T-helper 2 cell (primary cell): Measurements from ENCODE around the gene TTC38.
"Not testable (repeated sequence)": the region's sequence is repeated elsewhere in the genome, so short reads cannot be mapped to it uniquely, and the experiment has no call there.

Experiments
- DNase-seq, 5 experiments: peaks; one replicate each; pipeline versions ENCODE4 v3.0.0 to v3.0.0-alpha.2; 2012 to 2022

The TTC38 gene

GRCh38 chr22:46296257-46297150, 28.7 kb downstream of the TTC38 start, which contains the start of gene GTSE1:
GTSE1 (plus strand) TSS chr22:46296870; CDS start chr22:46297401, 531 bp downstream.
- peak; percentile 94 to 99 (median 96) for DNase-seq

GRCh38 chr22:46297151-46297812, 29.5 kb downstream of the TTC38 start:
- peak in 1 of 5 experiments; percentile 31 for DNase-seq

- no peak for DNase-seq
These were observed 31.3 kb downstream of the TTC38 start for GRCh38 chr22:46299101-46299500.

GRCh38 chr22:46300491-46300890, 32.7 kb downstream of the TTC38 start:
- no peak for DNase-seq

- no peak for DNase-seq
These were observed 35.6 kb downstream of the TTC38 start for GRCh38 chr22:46303347-46303965.

- no peak for DNase-seq
These were observed 40.6 kb downstream of the TTC38 start for GRCh38 chr22:46308283-46308988.

GRCh38 chr22:46309526-46310085, 41.8 kb downstream of the TTC38 start:
- no peak for DNase-seq

- no peak for DNase-seq
These were observed 44.2 kb downstream of the TTC38 start for GRCh38 chr22:46312056-46312455.

GRCh38 chr22:46312848-46313247, 45.0 kb downstream of the TTC38 start:
- not testable (repeated sequence) for DNase-seq

GRCh38 chr22:46315976-46316375, 48.2 kb downstream of the TTC38 start:
- no peak for DNase-seq

GRCh38 chr22:46317646-46318045, 49.8 kb downstream of the TTC38 start:
- no peak for DNase-seq

- no peak for DNase-seq
These were observed 50.8 kb downstream of the TTC38 start for GRCh38 chr22:46318576-46318975.

- no peak for DNase-seq
These were observed 51.5 kb downstream of the TTC38 start for GRCh38 chr22:46319319-46319718.

- no peak for DNase-seq
These were observed 52.4 kb downstream of the TTC38 start for GRCh38 chr22:46320166-46320710.

GRCh38 chr22:46320716-46321386, 53.0 kb downstream of the TTC38 start:
- no peak for DNase-seq

- no peak for DNase-seq
These were observed 54.9 kb downstream of the TTC38 start for GRCh38 chr22:46322711-46323110.

GRCh38 chr22:46323162-46323561, 55.4 kb downstream of the TTC38 start:
- no peak for DNase-seq

GRCh38 chr22:46326066-46326680, 58.4 kb downstream of the TTC38 start:
- DNase-seq, result no peak

- DNase-seq, result no peak
These were observed 60.1 kb downstream of the TTC38 start for GRCh38 chr22:46327691-46328465.

GRCh38 chr22:46328797-46329196, 61.0 kb downstream of the TTC38 start:
- DNase-seq, result no peak
